ENCODE results near the gene SRRM5. TPM values are rescaled to one million over a fixed set of nuclear protein-coding genes. Genes with fewer than 3 reads are reported as not detected.

Gene SRRM5
- total RNA-seq, 1 experiment from 2014 or later, result not detected

DNA sequence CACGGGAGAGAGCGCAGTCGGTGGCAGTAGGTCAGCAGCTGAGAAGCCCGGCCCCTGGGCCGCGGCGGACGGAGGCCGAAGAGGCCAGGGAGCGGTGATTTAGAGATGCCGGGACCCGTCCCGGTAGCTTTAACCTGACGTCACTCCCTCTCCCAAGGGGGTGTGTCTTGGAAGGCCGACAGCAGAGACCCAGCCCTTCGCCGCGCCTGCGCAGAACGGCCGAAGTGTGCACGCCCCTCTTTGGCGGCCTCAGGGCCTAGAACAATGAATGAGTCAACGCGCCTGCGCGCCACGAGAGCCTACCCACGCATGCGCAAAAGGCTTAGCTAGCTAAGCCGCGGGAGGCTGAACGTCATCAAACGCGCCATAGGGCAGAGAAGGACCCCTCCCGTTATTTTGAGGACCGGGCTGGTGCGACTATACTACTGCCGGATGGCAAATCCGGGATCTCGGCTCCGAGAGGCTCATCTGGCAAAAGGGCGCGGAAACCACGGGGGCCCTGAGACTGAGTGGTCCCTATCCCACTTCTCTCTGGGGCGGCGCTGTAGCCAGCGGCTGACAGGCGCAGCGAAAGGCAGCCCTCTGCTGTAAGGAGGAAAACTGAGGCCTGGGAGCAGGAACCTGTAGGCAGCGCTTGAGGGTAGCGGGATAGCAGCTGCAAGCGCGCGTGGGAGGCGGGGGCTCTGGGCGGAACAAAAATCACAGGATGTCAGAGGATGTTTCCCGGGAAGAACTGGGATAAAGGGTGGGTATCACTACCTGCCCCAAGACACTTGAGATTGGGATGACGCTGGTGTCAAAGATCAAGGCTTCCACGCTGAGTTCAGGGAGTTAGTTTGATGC lies 15.7 kb upstream of the SRRM5 start, which contains the start of the genes IRGQ and ZNF576 (continued):
- peak; percentile 50; the same call in 1 of the 2 replicates for TF ChIP-seq SIN3A (IDR thresholded peaks at IDR 0.05; ENCODE audit: low read depth)

DNA sequence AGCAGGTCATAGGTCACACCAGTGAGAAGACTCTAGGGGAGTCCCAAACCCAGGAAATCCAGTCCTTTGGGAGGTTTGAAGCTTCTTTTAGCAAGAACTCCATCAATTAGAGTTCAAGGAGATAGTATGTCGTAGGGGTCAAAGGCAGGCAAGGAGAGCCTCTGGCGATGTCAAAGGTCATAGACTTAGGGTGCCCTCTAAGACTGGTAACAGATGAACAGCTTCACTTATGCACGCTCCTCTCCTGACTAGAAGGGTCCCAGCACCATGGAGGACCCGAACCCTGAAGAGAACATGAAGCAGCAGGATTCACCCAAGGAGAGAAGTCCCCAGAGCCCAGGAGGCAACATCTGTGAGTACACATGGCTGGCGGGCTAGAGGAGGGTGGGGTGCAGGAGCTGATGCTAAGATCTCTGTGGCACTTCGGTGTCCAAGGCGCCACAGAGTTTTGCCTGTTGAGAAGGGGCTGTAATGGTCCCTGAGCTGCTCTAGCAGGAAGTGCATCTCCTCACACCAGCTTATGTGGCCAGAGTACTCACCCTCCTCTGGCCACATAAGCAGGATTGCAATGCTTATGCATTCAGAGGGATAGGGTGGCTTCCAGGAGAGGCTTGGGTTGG lies 14.9 kb upstream of the SRRM5 start:
- ChIA-PET CTCF (interaction anchor here (0.9 to 1.5 kb wide), 2 partner anchors 150 to 212 kb away, joined by 3 to 12 read pairs; no protein-coding TSS in a partner anchor), RAD21 (ENCODE audit: low non-redundant PET in 1 of 2, low total read pairs in 2 of 2, uncharacterized antibody in 2 of 2, unreplicated experiment in 2 of 2) (interaction anchor here in 1 of 2 experiments (1.0 kb wide), 1 partner anchor 72 kb away, joined by 3 read pairs; no protein-coding TSS in a partner anchor), POLR2A (interaction anchor here (1.3 to 1.8 kb wide), 3 partner anchors 8 to 93 kb away, joined by 3 to 6 read pairs (median 5); partner anchors contain the start of genes PHLDB3, PINLYP and XRCC1)
- peak overlapping the region; percentile 87 for H3K9ac ChIP-seq (ENCODE audit: low read length)
- DNase-seq (ENCODE audit: low read depth, low spot score) (no peak), ATAC-seq (no peak; the same call in 1 of the 2 replicates)
- H3K27ac ChIP-seq (ENCODE audit: low read depth, low read length), result peak overlapping the region; percentile 66
- no peaks in the 10 kb centered on the region for H4K20me1 ChIP-seq (ENCODE audit: insufficient read depth)
- H3K27me3 ChIP-seq (ENCODE audit: insufficient read depth, low read length), result no peaks in the 10 kb centered on the region
- H3K4me2 ChIP-seq (ENCODE audit: low read length), result peak overlapping the region; percentile 95
- no peaks in the 10 kb centered on the region for H3K9me2 ChIP-seq (ENCODE audit: insufficient read depth)
- H3K4me1 ChIP-seq (ENCODE audit: control insufficient read depth in 1 of 2, insufficient read depth in 2 of 2, low read length in 2 of 2), result peaks cover 9 to 25% of the 10 kb centered on the region in 2 experiments; a peak in 3 of 4 replicates
- H3K36me3 ChIP-seq (ENCODE audit: control insufficient read depth in 1 of 2, insufficient read depth in 2 of 2, low read length in 2 of 2), result peaks cover 11 to 28% of the 10 kb centered on the region in 2 experiments; a peak in 2 of 4 replicates
- intact Hi-C loops (cut with micrococcal nuclease), result loop anchor here (1.0 to 2.0 kb wide), 3 partner anchors 22 to 70 kb away; partner anchors contain the start of genes ETHE1, PINLYP, XRCC1 and ZNF428
- no peaks in the 10 kb centered on the region for H3K9me3 ChIP-seq (ENCODE audit: control insufficient read depth in 1 of 2, insufficient read depth in 1 of 2, low read depth in 1 of 2, low read length in 2 of 2)
- no peak overlapping the region for H2AFZ ChIP-seq (ENCODE audit: low read depth, low read length, poor library complexity, severe bottlenecking)
- TF ChIP-seq CBX3 (IDR thresholded peaks at IDR 0.05; ENCODE audit: low read depth) (no peak), RAD21 (IDR thresholded peaks at IDR 0.05; ENCODE audit: low read depth) (no peak), TCF7L2 (IDR thresholded peaks at IDR 0.05; ENCODE audit: borderline replicate concordance, extremely low read depth, insufficient read depth, insufficient read length) (no peak)
- peaks cover 55% of the 10 kb centered on the region for H3K79me2 ChIP-seq (ENCODE audit: insufficient read depth, low read length)
- no TSS peak for BruUV-seq (replicated peaks)
- peak overlapping the region; percentile 71 to 92 for H3K4me3 ChIP-seq (replicated peaks in 1 of 2; ENCODE audit: low read depth in 1 of 2, low read length in 2 of 2)

Measured in HCT116 (cell line).